Measurements from ENCODE around the gene ATL2.
"Not testable (repeated sequence)": the region's sequence is repeated elsewhere in the genome, so short reads cannot be mapped to it uniquely, and the experiment has no call there.

The ATL2 gene

GRCh38 chr2:38390947-38391346 is 13.9 kb upstream of the ATL2 start:
- DNase-seq (ENCODE audit: low read depth) = no peak

DNA sequence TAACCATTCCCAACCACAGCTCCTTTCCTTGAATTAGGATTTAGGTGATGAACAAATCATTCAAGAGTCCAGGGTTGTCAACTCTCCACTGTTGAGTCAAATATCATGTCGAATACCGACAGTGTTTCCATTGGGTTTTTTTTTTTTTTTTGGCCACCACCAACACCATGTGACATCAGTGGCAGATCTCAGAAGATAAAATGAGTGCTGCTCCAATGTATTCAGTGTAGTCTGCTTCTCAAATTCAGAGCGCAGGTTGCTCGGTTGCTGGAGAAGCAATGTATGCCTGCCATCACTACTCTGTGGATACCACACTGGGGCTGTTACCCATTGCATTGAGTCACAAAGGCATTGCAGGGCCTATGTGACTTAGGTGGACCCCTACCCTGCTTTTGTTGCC is 10.8 kb upstream of the ATL2 start:
- DNase-seq (ENCODE audit: low read depth) = no peak

GRCh38 chr2:38386821-38387220 is 9.7 kb upstream of the ATL2 start:
- DNase-seq (ENCODE audit: low read depth) = no peak

- DNase-seq (ENCODE audit: low read depth) = no peak
Observed at GRCh38 chr2:38386377-38386776, 9.3 kb upstream of the ATL2 start.

GRCh38 chr2:38384338-38384737 is 7.3 kb upstream of the ATL2 start:
- no peak for DNase-seq (ENCODE audit: low read depth)

- DNase-seq (ENCODE audit: low read depth) = not testable (repeated sequence)
Observed at GRCh38 chr2:38383741-38384140, 6.7 kb upstream of the ATL2 start.

GRCh38 chr2:38381381-38382143 is 4.5 kb upstream of the ATL2 start:
- no peak for DNase-seq (ENCODE audit: low read depth)

- DNase-seq (ENCODE audit: low read depth) = no peak
Observed at GRCh38 chr2:38380397-38381130, 3.5 kb upstream of the ATL2 start.

GRCh38 chr2:38376346-38377049 is 575 bp downstream of the ATL2 start:
- peak; percentile 22 for DNase-seq (ENCODE audit: low read depth)

DNA sequence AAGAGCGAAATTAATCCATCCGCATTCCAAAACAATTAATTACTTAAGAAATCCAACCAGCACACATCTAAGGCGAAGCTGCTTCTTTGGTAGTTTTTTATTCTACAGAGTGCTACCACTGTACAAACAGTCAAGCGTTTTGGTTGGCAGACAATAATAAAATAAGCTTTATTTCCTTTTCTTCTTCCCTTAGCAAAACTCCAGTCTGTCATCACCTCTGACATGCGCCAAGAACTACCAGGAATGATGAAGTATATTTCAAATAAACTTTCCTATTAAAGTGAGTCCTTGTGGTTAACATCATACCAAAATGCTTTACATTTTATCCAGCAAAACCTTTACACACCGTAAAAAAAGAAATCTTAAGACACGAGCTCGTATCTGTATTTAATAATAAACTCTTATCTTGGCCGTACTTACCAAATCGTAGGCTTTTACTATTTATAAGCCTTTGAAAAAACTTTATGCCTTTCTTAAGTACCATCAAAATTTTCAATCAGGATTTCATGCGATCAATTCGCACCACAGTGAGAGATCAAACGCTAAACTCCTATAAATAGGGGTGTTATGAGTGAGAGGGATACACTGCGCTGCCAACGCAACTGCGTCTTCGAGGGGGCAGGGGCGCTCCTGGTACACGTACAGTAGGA is 1.3 kb downstream of the ATL2 start:
- peak; percentile 46 for DNase-seq (ENCODE audit: low read depth)

GRCh38 chr2:38374984-38375383 is 2.1 kb downstream of the ATL2 start:
- DNase-seq (ENCODE audit: low read depth) = no peak

- DNase-seq (ENCODE audit: low read depth) = no peak
Observed at GRCh38 chr2:38371235-38371634, 5.8 kb downstream of the ATL2 start.

DNA sequence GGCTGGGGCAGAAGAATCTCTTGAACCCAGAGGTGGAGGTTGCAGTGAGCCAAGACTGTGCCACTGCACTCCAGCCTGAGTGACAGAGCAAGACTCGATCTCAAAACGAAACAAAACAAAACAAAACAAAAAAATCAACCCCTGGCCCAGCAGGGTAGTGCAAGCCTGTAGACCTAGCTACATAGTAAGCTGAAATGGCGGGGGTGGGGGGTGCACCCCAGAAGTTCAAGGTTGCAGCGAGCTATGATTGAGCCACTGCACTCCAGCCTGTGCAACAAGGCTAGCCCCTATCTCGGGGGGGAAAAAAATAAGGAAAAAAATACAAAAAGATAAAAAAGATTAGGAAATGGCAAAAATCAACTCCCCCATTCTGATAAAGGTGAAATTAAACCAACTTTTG is 6.4 kb downstream of the ATL2 start:
- DNase-seq (ENCODE audit: low read depth) = no peak

- DNase-seq (ENCODE audit: low read depth) = no peak
Observed at GRCh38 chr2:38362232-38362631, 14.8 kb downstream of the ATL2 start.

DNA sequence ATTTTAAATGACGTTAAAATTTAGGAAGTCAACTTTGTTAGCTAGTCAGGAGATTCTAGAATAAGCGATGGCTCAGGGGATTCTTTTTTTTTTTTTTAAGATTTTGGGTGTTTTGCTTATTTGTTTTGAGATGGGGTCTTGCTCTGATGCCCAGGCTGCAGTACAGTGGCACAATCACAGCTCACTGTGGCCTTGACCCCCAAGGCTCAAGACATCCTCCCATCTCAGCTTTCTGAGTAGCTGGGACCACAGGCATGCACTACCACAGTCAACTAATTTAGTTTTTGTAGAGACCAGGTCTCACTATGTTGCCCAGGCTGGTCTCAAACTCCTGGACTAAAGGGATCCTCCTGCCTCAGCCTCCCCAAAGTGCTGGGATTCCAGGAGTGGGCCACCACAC is 16.9 kb downstream of the ATL2 start:
- DNase-seq (ENCODE audit: low read depth) = no peak

GRCh38 chr2:38353402-38353801 is 23.7 kb downstream of the ATL2 start:
- DNase-seq (ENCODE audit: low read depth) = no peak

- DNase-seq (ENCODE audit: low read depth) = no peak
Observed at GRCh38 chr2:38352336-38352735, 24.7 kb downstream of the ATL2 start.

- no peak for DNase-seq (ENCODE audit: low read depth)
Observed at GRCh38 chr2:38345323-38346038, 31.6 kb downstream of the ATL2 start.

DNA sequence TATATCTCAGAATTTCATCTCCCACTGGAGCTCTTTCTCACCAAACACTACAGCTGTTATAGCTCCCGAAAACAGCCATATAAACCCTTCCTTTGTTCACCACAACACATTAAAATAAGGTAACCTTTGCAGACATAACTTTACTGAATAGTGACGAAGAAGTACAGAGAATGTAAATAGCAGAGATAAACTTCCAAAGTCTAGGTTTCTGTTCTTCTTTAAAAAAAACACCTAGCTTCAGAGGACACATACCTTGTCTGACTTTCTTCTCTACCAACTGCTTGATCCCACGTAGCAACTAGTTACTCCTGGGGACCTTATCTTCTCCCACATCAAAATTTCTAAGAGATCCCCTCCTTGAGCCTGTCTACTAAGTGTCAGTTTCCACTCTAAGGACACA is 32.3 kb downstream of the ATL2 start:
- no peak for DNase-seq (ENCODE audit: low read depth)

DNA sequence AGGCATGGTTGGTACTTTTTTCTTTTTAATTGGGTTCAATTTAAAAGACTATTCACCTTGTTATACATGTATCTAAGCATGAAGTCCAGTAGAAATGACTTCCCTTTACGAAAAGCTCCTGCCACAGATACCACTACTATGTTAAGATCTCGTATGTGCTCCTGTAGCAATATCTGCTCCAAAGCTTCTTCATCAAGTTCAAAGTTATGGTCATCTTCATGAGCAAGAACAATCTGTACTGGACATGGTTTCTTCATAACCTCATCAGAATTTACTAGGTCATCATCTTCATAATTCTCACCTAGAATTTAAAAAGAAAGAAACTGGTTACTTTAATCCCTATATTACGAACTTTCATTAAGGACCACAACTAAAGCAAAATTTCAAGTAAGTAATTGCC is 33.9 kb downstream of the ATL2 start:
- no peak for DNase-seq (ENCODE audit: low read depth)

GRCh38 chr2:38336621-38337020 is 40.5 kb downstream of the ATL2 start:
- DNase-seq (ENCODE audit: low read depth) = no peak

GRCh38 chr2:38330754-38331153 is 46.3 kb downstream of the ATL2 start:
- DNase-seq (ENCODE audit: low read depth) = no peak

Data from T follicular helper cell (primary cell).